Stimulated activated CD8-positive, alpha-beta memory T cell treated with anti-CD3 and anti-CD28 coated beads, Interleukin-12 subunit alpha, Interleukin-12 subunit beta, amount 100 ng/mL, for 24 hours (primary cell): Measurements from ENCODE around the gene KLHL26.
"Not testable (repeated sequence)": the region's sequence is repeated elsewhere in the genome, so short reads cannot be mapped to it uniquely, and the experiment has no call there.

Experiments
- DNase-seq: peaks from one replicate; pipeline ENCODE4 v3.0.0-alpha.2; 2020; ENCODE audit errors: extremely low read depth

Gene KLHL26

GRCh38 chr19:18662972-18663732 lies 26.3 kb downstream of the KLHL26 start:
- DNase-seq, result no peak

- DNase-seq, result no peak
Observed at GRCh38 chr19:18663940-18664530, 27.2 kb downstream of the KLHL26 start.

- no peak for DNase-seq
Observed at GRCh38 chr19:18665771-18666202, 29.0 kb downstream of the KLHL26 start.

GRCh38 chr19:18666317-18666716 lies 29.5 kb downstream of the KLHL26 start:
- no peak for DNase-seq

GRCh38 chr19:18666784-18667183 lies 30.0 kb downstream of the KLHL26 start:
- no peak for DNase-seq

GRCh38 chr19:18667531-18668251 lies 30.9 kb downstream of the KLHL26 start:
- DNase-seq, result no peak

GRCh38 chr19:18668252-18668631 lies 31.4 kb downstream of the KLHL26 start:
- DNase-seq, result no peak

- DNase-seq, result no peak
Observed at GRCh38 chr19:18668744-18669523, 32.1 kb downstream of the KLHL26 start.

GRCh38 chr19:18669524-18669817 lies 32.6 kb downstream of the KLHL26 start:
- no peak for DNase-seq

- no peak for DNase-seq
Observed at GRCh38 chr19:18669883-18670282, 33.1 kb downstream of the KLHL26 start.

GRCh38 chr19:18670312-18670711 lies 33.5 kb downstream of the KLHL26 start:
- DNase-seq, result no peak

GRCh38 chr19:18671303-18672043 lies 34.6 kb downstream of the KLHL26 start:
- no peak for DNase-seq

GRCh38 chr19:18672044-18672451 lies 35.2 kb downstream of the KLHL26 start:
- no peak for DNase-seq

GRCh38 chr19:18672606-18673337 lies 35.9 kb downstream of the KLHL26 start:
- DNase-seq, result no peak

- DNase-seq, result no peak
Observed at GRCh38 chr19:18674616-18675015, 37.8 kb downstream of the KLHL26 start.

GRCh38 chr19:18675779-18676178 lies 39.0 kb downstream of the KLHL26 start:
- DNase-seq, result no peak

- DNase-seq, result no peak
Observed at GRCh38 chr19:18676692-18677091, 39.9 kb downstream of the KLHL26 start.

GRCh38 chr19:18677156-18677555 lies 40.3 kb downstream of the KLHL26 start:
- DNase-seq, result no peak

- not testable (repeated sequence) for DNase-seq
Observed at GRCh38 chr19:18680148-18680547, 43.3 kb downstream of the KLHL26 start.

- DNase-seq, result no peak
Observed at GRCh38 chr19:18682807-18683108, 45.9 kb downstream of the KLHL26 start.
